ENCODE data around the gene ESYT2.

ESYT2 gene

DNA sequence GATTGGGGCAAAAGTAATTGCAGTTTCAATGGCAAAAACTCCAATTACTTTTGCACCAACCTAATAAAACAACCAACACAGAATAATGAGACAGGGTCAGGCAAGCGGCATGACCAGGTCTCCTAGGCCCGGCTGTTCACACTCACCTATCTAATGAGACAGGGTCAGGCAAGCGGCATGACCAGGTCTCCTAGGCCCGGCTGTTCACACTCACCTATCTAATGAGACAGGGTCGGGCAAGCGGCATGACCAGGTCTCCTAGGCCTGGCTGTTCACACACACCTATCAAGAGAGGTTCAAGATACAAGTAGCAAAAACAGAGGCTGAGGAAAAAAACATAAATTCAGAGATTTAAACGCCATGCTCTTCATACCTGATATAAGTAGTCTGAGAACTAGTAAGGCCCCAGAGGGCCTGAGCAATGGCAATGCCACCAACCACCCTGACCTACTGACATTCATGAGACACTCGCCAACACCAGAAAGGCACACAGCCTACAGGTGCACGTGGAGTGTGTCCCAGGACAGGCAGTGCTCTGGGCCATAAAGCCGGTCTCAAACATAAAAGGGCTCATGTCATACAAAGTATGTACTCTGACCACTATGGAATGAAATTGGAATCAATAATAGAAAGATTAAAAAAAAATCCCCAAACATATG, 84.1 kb downstream of the ESYT2 start:
- H3K36me3 ChIP-seq (ENCODE audit: low read depth), result peaks cover 86% of the 10 kb centered on the region
- TF ChIP-seq, protein P1, sequence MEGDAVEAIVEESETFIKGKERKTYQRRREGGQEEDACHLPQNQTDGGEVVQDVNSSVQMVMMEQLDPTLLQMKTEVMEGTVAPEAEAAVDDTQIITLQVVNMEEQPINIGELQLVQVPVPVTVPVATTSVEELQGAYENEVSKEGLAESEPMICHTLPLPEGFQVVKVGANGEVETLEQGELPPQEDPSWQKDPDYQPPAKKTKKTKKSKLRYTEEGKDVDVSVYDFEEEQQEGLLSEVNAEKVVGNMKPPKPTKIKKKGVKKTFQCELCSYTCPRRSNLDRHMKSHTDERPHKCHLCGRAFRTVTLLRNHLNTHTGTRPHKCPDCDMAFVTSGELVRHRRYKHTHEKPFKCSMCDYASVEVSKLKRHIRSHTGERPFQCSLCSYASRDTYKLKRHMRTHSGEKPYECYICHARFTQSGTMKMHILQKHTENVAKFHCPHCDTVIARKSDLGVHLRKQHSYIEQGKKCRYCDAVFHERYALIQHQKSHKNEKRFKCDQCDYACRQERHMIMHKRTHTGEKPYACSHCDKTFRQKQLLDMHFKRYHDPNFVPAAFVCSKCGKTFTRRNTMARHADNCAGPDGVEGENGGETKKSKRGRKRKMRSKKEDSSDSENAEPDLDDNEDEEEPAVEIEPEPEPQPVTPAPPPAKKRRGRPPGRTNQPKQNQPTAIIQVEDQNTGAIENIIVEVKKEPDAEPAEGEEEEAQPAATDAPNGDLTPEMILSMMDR (IDR thresholded peaks at IDR 0.05; ENCODE audit: poor library complexity, severe bottlenecking), result no peak

DNA sequence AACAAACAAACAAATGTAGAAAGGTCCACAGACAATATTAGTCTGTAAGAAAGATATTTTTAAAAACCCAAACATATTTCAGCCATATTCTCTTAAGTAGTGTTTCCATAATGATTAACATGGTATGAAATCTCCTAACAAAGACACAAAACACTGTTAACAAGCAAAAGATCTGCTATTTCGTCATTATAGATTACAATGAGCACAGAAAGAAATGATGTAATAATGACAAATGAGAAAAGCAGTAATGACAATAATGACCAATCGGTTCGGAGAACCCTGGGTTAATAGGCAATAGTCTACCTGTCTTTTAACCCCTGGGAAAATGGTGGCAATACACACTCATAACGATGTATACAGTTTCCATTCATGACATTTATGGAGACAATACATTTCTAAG, 85.2 kb downstream of the ESYT2 start:
- no peak for ATAC-seq (ENCODE audit: low read depth)
- H3K36me3 ChIP-seq (ENCODE audit: low read depth), result peaks cover 85% of the 10 kb centered on the region
- no peak overlapping the region for H3K4me3 ChIP-seq (ENCODE audit: severe bottlenecking)
- H3K27me3 ChIP-seq (ENCODE audit: insufficient read depth, poor library complexity, severe bottlenecking), result no peaks in the 10 kb centered on the region
- no peaks in the 10 kb centered on the region for H3K9me3 ChIP-seq (ENCODE audit: severe bottlenecking)
- H3K4me1 ChIP-seq (ENCODE audit: insufficient read depth, poor library complexity, severe bottlenecking), result peaks cover 11% of the 10 kb centered on the region
- no peak overlapping the region for H3K27ac ChIP-seq (ENCODE audit: poor library complexity, severe bottlenecking)
- TF ChIP-seq, protein P1 (IDR thresholded peaks at IDR 0.05; ENCODE audit: poor library complexity, severe bottlenecking), result no peak
- DNase-seq (ENCODE audit: low spot score), result no peak

More for the DNA sequence above, 84.1 kb downstream of the ESYT2 start:
- Histone ChIP-seq H3K4me3 (ENCODE audit: severe bottlenecking) (no peak overlapping the region), H3K27ac (ENCODE audit: poor library complexity, severe bottlenecking) (no peak overlapping the region), H3K9me3 (ENCODE audit: severe bottlenecking) (no peaks in the 10 kb centered on the region), H3K4me1 (ENCODE audit: insufficient read depth, poor library complexity, severe bottlenecking) (peaks cover 10% of the 10 kb centered on the region), H3K27me3 (ENCODE audit: insufficient read depth, poor library complexity, severe bottlenecking) (no peaks in the 10 kb centered on the region)
- ATAC-seq (ENCODE audit: low read depth) (no peak), DNase-seq (ENCODE audit: low spot score) (no peak)

DNA sequence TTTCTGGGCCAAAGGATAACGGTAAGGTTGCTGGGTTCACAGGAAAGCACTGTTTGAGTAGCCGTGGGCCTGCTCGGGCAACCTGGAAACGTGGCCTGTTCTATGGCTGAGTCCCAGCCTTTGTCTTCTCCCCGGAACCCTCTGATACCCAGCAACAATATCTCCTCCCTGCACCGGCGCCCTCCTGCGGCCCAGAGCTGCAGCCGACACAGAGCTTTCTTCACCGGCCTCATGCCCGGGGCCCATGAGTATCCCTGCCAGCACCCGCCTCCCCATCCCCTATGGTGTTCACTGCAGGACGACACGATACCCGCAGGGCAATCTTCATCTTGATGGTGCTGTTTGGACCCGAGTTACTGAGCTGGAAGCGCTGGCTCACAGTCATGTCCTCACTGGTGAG, 86.1 kb downstream of the ESYT2 start:
- Histone ChIP-seq H3K4me3 (ENCODE audit: severe bottlenecking) (no peak overlapping the region), H3K36me3 (ENCODE audit: low read depth) (peaks cover 85% of the 10 kb centered on the region), H3K27me3 (ENCODE audit: insufficient read depth, poor library complexity, severe bottlenecking) (no peaks in the 10 kb centered on the region), H3K27ac (ENCODE audit: poor library complexity, severe bottlenecking) (no peak overlapping the region), H3K9me3 (ENCODE audit: severe bottlenecking) (no peaks in the 10 kb centered on the region), H3K4me1 (ENCODE audit: insufficient read depth, poor library complexity, severe bottlenecking) (peaks cover 11% of the 10 kb centered on the region)
- TF ChIP-seq, protein P1 (IDR thresholded peaks at IDR 0.05; ENCODE audit: poor library complexity, severe bottlenecking), result no peak
- ATAC-seq (ENCODE audit: low read depth) (no peak), DNase-seq (ENCODE audit: low spot score) (no peak)

DNA sequence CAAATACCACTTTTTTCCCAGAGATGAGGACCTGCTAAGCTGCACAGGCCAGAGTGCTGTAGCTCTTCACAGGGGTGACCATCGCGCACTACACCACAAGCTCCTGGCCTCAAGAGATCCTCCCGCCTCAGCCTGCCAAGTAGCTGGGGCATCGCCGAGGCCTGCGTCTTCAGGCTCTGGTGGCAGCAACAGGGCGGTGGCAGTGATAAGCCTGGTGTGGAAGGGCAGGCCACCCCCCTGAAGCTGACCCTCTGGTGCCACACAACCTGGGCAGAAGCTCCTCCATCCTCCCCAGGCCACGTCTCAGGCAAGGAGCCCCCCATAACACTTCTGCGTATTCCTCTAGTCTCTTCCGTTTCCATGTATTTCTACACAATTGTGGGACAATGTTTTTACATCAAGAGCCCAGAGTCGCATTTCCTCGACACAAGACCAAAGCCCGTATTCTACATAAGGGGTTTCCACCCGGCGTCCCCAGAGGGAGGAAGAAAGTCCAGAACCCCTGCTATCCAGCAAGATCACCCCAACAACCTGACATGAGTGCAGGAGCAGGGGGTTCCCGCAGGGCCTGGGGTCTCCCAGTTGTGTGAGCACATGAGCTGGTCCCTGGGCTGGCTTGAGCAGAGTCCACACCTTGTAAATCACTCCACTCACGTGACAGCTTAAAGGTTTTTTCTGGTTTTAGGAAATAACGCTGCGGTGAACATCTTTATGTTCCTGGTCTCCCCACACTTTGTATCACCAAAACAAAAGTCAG, 87.1 kb downstream of the ESYT2 start:
- H3K36me3 ChIP-seq (ENCODE audit: low read depth), result peaks cover 86% of the 10 kb centered on the region
- DNase-seq (ENCODE audit: low spot score), result no peak
- TF ChIP-seq, protein P1 (IDR thresholded peaks at IDR 0.05; ENCODE audit: poor library complexity, severe bottlenecking), result no peak
- H3K4me1 ChIP-seq (ENCODE audit: insufficient read depth, poor library complexity, severe bottlenecking), result peaks cover 11% of the 10 kb centered on the region
- H3K27ac ChIP-seq (ENCODE audit: poor library complexity, severe bottlenecking), result peak overlapping the region; percentile 86
- H3K9me3 ChIP-seq (ENCODE audit: severe bottlenecking), result no peaks in the 10 kb centered on the region
- no peaks in the 10 kb centered on the region for H3K27me3 ChIP-seq (ENCODE audit: insufficient read depth, poor library complexity, severe bottlenecking)
- no peak overlapping the region for H3K4me3 ChIP-seq (ENCODE audit: severe bottlenecking)
- ATAC-seq (ENCODE audit: low read depth), result no peak

DNA sequence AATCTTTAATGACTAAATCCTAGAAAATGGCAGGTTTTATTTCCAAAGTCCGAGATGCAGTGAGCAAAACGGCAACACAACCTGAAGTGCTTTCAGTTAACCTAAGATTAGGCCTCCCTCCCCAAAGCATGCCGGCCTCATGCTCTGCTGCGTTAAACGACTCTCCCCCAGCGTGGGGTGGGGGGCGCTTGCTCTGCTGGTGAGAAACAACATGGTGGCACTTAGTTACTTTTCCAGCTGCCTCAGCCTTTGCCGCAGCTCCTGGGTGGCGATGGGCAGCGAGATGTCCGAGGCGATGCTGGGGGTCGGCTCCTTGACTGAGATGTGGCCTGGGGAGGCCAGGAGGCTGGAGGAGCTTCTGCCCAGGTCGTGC, 88.0 kb downstream of the ESYT2 start:
- Histone ChIP-seq H3K4me1 (ENCODE audit: insufficient read depth, poor library complexity, severe bottlenecking) (peaks cover 11% of the 10 kb centered on the region), H3K4me3 (ENCODE audit: severe bottlenecking) (no peak overlapping the region), H3K27me3 (ENCODE audit: insufficient read depth, poor library complexity, severe bottlenecking) (no peaks in the 10 kb centered on the region), H3K27ac (ENCODE audit: poor library complexity, severe bottlenecking) (peak overlapping the region; percentile 86), H3K36me3 (ENCODE audit: low read depth) (peaks cover 89% of the 10 kb centered on the region), H3K9me3 (ENCODE audit: severe bottlenecking) (no peaks in the 10 kb centered on the region)
- no peak for DNase-seq (ENCODE audit: low spot score)
- TF ChIP-seq, protein P1 (IDR thresholded peaks at IDR 0.05; ENCODE audit: poor library complexity, severe bottlenecking), result no peak
- ATAC-seq (ENCODE audit: low read depth), result no peak

Measured in RWPE2 (cell line).